SIG-M5 treated with dmso at 0.1 percent for 504 hours (cell line): Measurements from ENCODE around the gene PTPRD.

ENCODE experiments used
- DNase-seq: peaks from one replicate; lab custom pipeline; 2025; ENCODE audit not compliant: unreplicated experiment; lab: John Stamatoyannopoulos, UW

PTPRD gene

DNA sequence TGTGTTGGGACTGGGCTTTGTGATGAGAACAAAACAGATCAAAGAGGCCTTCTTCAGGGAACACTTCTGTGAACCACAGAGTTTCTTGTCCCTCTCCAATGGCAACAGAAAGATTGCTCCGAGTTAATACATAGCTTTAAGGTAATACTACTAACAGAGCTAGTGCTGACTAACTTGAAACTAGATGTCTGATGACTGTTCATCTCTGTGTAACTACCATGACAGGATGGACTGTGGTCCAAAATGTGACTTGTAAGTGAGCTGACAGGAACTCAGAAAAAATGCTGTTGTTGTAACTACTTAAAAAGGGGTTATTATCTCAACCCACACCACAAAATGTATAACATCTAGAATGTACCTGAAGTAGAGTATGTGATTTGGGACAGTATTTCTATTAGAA lies 2183.0 kb downstream of the PTPRD start:
- no peak for DNase-seq

GRCh38 chr9:8429157-8429556 lies 2183.6 kb downstream of the PTPRD start:
- no peak for DNase-seq

- no peak for DNase-seq
These were observed 2184.4 kb downstream of the PTPRD start for GRCh38 chr9:8428389-8428788.

GRCh38 chr9:8424786-8425410 lies 2187.9 kb downstream of the PTPRD start:
- no peak for DNase-seq

DNA sequence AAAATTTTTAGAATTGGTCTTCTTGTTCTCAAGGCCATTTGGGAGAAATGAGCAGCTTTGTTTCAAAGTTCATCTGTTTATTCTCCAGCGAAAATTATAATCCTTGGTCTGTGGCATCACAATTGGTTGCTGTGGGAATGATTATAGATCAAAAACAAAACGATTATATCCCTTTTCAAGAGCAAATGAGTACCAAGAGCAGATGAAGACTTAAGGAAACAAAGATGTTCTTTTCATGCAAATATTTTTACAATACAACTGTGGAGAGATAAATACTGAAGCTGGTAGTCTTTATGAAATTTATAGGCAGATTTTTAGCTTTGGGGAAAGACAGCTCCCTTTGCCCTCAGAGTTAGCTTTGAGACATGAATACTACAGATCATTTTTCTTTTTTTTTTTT lies 2192.4 kb downstream of the PTPRD start:
- no peak for DNase-seq

GRCh38 chr9:8419596-8420275 lies 2193.1 kb downstream of the PTPRD start:
- no peak for DNase-seq

- DNase-seq, result no peak
These were observed 2195.5 kb downstream of the PTPRD start for GRCh38 chr9:8417341-8417740.

GRCh38 chr9:8412327-8412726 lies 2200.5 kb downstream of the PTPRD start:
- no peak for DNase-seq

GRCh38 chr9:8408575-8409190 lies 2204.1 kb downstream of the PTPRD start:
- DNase-seq, result no peak

- DNase-seq, result no peak
These were observed 2210.7 kb downstream of the PTPRD start for GRCh38 chr9:8401961-8402705.

DNA sequence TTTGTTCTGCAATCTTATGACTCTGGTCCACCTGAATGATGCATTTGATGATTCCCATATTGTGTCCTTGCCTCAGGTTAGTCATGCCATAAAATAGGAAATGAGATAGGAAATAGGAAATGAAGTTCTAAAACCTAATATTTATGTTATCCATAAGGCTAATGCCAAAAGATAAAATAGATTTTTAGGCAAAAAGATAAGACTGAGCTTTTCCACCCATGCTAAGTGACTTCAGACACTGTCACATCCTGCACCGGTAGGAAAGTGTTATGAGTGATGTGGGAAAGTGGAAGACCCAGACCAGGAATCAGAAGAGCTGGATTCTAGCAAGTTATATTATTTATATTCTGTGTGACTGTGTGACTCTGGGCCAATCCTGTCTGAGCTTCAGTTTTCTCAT lies 2212.4 kb downstream of the PTPRD start:
- no peak for DNase-seq

- DNase-seq, result no peak
These were observed 2217.8 kb downstream of the PTPRD start for GRCh38 chr9:8395022-8395421.

DNA sequence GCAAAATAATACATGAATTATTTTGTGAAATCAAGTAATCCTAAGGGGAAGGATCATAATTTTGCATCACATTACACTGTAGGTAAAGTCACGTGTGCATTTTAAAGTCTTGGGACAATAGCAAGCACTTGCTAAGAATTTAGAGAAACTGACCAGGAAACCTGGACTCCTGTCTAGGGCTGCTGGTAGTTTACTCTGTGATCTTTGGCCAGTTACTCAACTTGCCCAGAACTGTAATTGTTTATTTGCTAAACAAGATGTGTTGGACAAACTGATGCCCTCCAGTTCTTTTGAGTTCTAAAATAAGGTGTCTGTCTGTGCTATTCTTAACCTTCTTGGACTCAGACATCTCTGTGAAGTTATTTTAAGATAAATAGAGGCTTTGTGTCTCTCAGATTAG lies 2218.5 kb downstream of the PTPRD start:
- no peak for DNase-seq

DNA sequence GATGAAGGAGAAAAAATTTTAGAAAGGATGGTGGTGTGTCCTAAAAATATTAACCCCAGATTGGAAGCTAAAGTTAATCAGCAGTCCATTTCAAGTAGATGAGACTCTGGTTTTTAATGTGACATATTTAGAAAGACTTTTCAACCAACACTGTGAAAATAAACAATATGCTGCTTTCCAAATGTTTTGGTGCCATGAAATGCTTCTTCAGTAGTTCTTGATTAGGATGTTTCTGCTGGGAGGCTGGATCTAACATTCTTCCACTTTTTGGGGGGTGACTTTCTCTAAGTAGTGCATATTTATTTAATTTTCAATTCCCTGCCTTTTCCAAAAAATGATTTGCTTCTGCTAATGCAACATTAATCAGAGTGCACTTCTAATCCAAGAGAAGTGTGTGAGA lies 2219.9 kb downstream of the PTPRD start:
- DNase-seq, result no peak

- DNase-seq, result no peak
These were observed 2221.2 kb downstream of the PTPRD start for GRCh38 chr9:8391566-8391965.

- DNase-seq, result no peak
These were observed 2221.7 kb downstream of the PTPRD start for GRCh38 chr9:8391132-8391531.

DNA sequence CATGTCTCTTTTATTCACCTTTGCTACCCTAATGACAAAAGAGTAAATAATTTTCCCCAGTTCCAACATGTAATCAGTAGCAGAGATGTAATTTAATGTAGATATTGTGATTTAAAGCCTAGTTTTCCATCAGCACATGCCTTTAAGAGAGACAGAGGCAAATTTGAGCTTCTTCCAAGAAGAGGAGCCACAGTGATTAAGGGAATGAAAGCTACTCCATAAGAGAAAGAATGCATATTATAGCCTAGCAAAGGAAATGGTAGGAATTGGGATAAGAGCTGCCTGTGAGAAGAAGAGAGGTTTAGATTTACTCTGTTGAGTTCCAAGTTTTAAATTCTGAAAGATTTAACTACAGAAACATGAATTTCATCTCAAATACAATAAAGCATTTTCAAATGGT lies 2222.2 kb downstream of the PTPRD start:
- no peak for DNase-seq

DNA sequence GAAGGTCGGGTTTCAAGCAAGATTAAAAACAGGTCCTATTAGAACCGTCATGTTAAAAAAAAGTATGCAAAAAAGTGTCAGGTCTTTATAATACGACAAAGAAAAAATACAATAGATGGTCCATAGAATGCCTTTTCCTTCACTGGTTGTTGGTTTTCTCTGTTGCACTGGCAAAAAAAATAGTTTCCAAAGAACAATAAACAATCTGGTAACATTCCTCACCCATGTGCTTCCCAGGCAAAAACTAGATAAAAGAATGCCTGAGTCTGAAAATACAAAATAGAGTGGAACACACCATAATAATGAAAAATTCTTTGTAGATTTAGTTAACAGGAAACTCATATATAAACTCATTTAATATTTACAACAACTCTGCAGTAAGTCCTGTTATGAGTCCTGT lies 2223.3 kb downstream of the PTPRD start:
- DNase-seq, result no peak

DNA sequence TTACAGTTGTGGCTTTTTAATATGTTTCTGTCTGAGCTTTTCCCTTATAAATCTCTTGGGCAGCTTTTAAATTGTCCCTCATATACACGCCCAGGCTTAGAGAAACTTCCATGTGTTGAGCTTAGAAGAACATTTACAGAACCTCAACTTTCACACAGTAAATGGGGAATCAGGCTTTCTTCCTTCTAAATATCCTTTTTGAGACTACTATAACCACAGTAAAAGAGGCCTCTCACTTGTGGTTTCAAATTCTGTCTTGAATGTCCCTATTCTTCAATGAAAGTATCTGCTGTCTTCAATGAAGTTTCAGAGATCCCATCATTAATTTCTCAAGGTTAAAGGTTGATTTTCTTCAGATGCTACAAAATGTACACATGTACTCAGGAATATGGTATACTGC lies 2224.7 kb downstream of the PTPRD start:
- DNase-seq, result no peak

DNA sequence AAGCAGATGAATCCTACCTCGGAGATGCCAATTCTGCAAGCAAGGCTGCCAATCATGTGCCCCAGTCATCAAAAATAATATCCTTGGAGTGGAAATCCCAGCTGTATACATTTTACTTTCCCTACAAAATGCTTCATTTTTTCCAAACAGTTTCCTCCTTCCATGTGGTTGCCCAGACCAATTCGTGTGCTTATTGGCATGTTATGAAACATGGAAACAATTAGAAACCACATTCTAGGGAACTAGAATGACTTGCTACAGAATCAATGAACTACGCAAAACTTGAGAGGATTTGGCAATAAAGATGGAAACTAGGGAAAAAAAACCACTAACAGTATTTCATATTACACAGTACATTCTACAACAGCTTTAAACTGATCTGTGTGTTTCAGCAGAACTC lies 2228.7 kb downstream of the PTPRD start:
- DNase-seq, result no peak

GRCh38 chr9:8382777-8383527 lies 2229.8 kb downstream of the PTPRD start:
- no peak for DNase-seq
